PC-9 (cell line): ENCODE measurements around the gene MUC5AC. TPM values are rescaled to one million over a fixed set of nuclear protein-coding genes. Genes with fewer than 3 reads are reported as not detected.

Experiments
- BruUV-seq: library from RNA; stranded (reverse); fragments of 400-500 nt; replicated peaks from 2 replicates; lab custom pipeline; 2021; lab: Mats Ljungman, UMichigan
- CTCF ChIA-PET: fragments of 300-600 bp; sonication (Branson Sonifier 250); formaldehyde crosslinking; loops from one replicate; lab custom pipeline; 2022; ENCODE audit warnings: antibody characterized with exemption; lab: Charles Lee
- POLR2A ChIA-PET: fragments of 300-600 bp; sonication (Branson Sonifier 250); formaldehyde crosslinking; loops from one replicate; lab custom pipeline; 2022; ENCODE audit warnings: antibody characterized with exemption; ENCODE audit not compliant: unreplicated experiment; lab: Charles Lee
- DNase-seq, 2 experiments: peaks; one replicate each; pipeline versions ENCODE4 v3.0.0 to v3.0.0-alpha.2; 2015 to 2022; ENCODE audit warnings: mixed read lengths in 1 of 2
- H2AFZ ChIP-seq: fragments of 200-600 bp; sonication (generic); 2 replicates; pipeline ENCODE4 v1.8.1; 2017; ENCODE audit warnings: antibody characterized with exemption
- H3F3A ChIP-seq: fragments of 200-600 bp; sonication (generic); 2 replicates; pipeline ENCODE4 v1.8.1; 2017; ENCODE audit warnings: antibody characterized with exemption, mild to moderate bottlenecking, low read depth; ENCODE audit not compliant: insufficient read depth
- H3K27ac ChIP-seq: fragments of 200-600 bp; sonication (generic); 2 replicates; pipeline ENCODE4 v1.6.1; 2016; ENCODE audit warnings: mixed run types
- H3K27me3 ChIP-seq: fragments of 200-600 bp; sonication (generic); 2 replicates; pipeline ENCODE4 v1.6.1; 2016; ENCODE audit warnings: low read depth, mixed run types; ENCODE audit not compliant: insufficient read depth
- H3K36me3 ChIP-seq: fragments of 200-600 bp; sonication (generic); 2 replicates; pipeline ENCODE4 v1.6.1; 2016; ENCODE audit warnings: low read depth, mixed run types
- H3K4me1 ChIP-seq: fragments of 200-600 bp; sonication (generic); replicated peaks from 2 replicates; pipeline ENCODE4 v1.6.1; 2016; ENCODE audit warnings: mixed run types; ENCODE audit not compliant: insufficient read depth
- H3K4me2 ChIP-seq: fragments of 200-600 bp; sonication (generic); 2 replicates; pipeline ENCODE4 v1.6.1; 2017; ENCODE audit warnings: mixed run types
- H3K4me3 ChIP-seq: fragments of 200-600 bp; sonication (generic); 2 replicates; pipeline ENCODE4 v1.6.1; 2016; ENCODE audit warnings: mixed run types
- H3K79me2 ChIP-seq: fragments of 200-600 bp; sonication (generic); 2 replicates; pipeline ENCODE4 v1.6.1; 2017; ENCODE audit warnings: low read depth, mixed run types
- H3K9me2 ChIP-seq: fragments of 200-600 bp; sonication (generic); 2 replicates; pipeline ENCODE4 v1.8.1; 2017; ENCODE audit warnings: mild to moderate bottlenecking; ENCODE audit not compliant: insufficient read depth
- H3K9me3 ChIP-seq: fragments of 200-600 bp; sonication (generic); 2 replicates; pipeline ENCODE4 v1.8.1; 2016; ENCODE audit warnings: low read depth; ENCODE audit not compliant: insufficient read depth
- H4K20me1 ChIP-seq: fragments of 200-600 bp; sonication (generic); 2 replicates; pipeline ENCODE4 v1.8.1; 2017; ENCODE audit not compliant: insufficient read depth
- EZH2 ChIP-seq: fragments of 200-600 bp; sonication (generic); IDR thresholded peaks from 2 replicates; pipeline ENCODE4 v1.8.0; 2017; ENCODE audit warnings: antibody characterized with exemption, low read depth
- intact Hi-C: fragments of 100-400 bp; cut with micrococcal nuclease; formaldehyde crosslinking; loops from one replicate; pipeline ENCODE4 v1.10.0; 2022; ENCODE audit not compliant: unreplicated experiment
- total RNA-seq: library from RNA; stranded (reverse); gene quantifications from 2 replicates; pipeline ENCODE4 v1.2.3, GENCODE V29; 2021
- TF ChIP-seq, protein P1 (sequence below): fragments of 200-600 bp; sonication (generic); conservative IDR thresholded peaks from 2 replicates; pipeline ENCODE4 v1.6.1; 2017; ENCODE audit warnings: mixed run types, antibody characterized with exemption, mild to moderate bottlenecking, moderate library complexity

The MUC5AC gene
- total RNA-seq, 1 experiment from 2014 or later, result 0.09 TPM

DNA sequence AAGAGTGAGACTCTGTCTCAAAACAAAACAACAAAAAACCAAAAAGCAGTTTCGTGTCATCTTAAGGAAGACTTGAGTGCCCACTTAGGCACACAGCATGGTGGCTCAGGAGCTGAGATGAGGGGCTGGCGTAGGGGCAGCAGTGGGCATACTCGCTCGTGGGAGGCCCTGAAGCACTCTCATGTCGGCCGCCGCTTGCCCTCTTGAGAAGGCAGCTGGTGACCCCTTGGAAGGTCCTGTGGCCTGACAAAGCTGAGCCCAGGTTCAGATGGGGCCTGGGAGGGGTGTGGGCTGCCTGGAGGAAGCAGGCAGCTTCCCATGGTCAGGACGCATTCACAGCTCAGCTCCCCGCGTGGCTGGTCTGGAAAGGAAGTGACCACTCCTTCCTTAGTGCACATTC, 80.1 kb downstream of the MUC5AC start:
- no peak for TF ChIP-seq EZH2
- TF ChIP-seq, protein P1, sequence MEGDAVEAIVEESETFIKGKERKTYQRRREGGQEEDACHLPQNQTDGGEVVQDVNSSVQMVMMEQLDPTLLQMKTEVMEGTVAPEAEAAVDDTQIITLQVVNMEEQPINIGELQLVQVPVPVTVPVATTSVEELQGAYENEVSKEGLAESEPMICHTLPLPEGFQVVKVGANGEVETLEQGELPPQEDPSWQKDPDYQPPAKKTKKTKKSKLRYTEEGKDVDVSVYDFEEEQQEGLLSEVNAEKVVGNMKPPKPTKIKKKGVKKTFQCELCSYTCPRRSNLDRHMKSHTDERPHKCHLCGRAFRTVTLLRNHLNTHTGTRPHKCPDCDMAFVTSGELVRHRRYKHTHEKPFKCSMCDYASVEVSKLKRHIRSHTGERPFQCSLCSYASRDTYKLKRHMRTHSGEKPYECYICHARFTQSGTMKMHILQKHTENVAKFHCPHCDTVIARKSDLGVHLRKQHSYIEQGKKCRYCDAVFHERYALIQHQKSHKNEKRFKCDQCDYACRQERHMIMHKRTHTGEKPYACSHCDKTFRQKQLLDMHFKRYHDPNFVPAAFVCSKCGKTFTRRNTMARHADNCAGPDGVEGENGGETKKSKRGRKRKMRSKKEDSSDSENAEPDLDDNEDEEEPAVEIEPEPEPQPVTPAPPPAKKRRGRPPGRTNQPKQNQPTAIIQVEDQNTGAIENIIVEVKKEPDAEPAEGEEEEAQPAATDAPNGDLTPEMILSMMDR, result no peak
- no peaks in the 10 kb centered on the region for H3K27me3 ChIP-seq
- no peaks in the 10 kb centered on the region for H3K9me3 ChIP-seq
- no peaks in the 10 kb centered on the region for H4K20me1 ChIP-seq
- H3K4me1 ChIP-seq, result peaks cover 11% of the 10 kb centered on the region
- POLR2A ChIA-PET, result no interaction called here
- H3K9me2 ChIP-seq, result no peaks in the 10 kb centered on the region
- no peak overlapping the region for H2AFZ ChIP-seq
- no peaks in the 10 kb centered on the region for H3K79me2 ChIP-seq
- H3F3A ChIP-seq, result no peaks in the 10 kb centered on the region; the same call in 1 of the 2 replicates
- no peak overlapping the region for H3K27ac ChIP-seq
- no peak overlapping the region for H3K4me2 ChIP-seq
- no TSS peak for BruUV-seq
- no peak overlapping the region for H3K4me3 ChIP-seq
- intact Hi-C loops, result no loop called here
- no peak for DNase-seq
- H3K36me3 ChIP-seq, result no peaks in the 10 kb centered on the region
- CTCF ChIA-PET, result no interaction called here

DNA sequence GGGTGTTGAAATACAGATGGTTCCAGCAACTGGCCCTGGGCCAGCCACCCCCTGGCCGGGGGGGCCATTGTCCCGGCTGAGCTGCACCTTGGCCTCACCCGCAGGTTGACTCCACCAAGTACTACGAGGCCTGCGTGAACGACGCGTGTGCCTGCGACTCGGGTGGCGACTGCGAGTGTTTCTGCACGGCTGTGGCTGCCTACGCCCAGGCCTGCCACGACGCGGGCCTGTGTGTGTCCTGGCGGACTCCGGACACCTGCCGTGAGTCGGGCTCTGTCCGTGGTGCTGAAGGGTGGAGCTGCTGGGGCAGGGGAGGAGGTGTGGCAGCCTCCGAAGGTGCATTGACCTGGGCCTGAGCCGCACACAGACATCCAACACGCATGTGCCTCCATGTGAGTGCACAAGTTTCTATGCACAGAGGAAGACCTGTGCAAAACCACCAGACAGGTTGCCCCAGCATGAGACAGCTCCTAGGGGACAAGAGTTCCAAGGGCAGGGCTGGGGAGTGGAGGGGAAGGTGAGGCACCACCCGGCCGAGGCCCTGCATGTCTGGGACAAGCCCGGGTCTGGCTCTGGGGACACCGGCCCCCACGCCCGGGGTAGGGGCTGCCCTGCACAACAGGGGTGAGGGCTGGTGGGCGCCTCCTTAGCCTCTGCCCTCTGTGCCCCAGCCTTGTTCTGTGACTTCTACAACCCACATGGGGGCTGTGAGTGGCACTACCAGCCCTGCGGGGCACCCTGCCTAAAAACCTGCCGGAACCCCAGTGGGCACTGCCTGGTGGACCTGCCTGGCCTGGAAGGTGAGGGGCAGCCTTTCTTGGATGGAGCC, 81.2 kb downstream of the MUC5AC start:
- intact Hi-C loops, result no loop called here
- DNase-seq, result no peak
- BruUV-seq, result no TSS peak
- Histone ChIP-seq H3K4me2 (no peak overlapping the region), H3K79me2 (no peaks in the 10 kb centered on the region), H3K27ac (no peak overlapping the region), H3K4me1 (0 out of 2 replicates have a peak, but pooled peaks cover 4% of the 10 kb centered on the region), H4K20me1 (no peaks in the 10 kb centered on the region), H3K9me3 (no peaks in the 10 kb centered on the region), H3K36me3 (no peaks in the 10 kb centered on the region), H2AFZ (no peak overlapping the region), H3F3A (no peaks in the 10 kb centered on the region; the same call in 1 of the 2 replicates), H3K4me3 (no peak overlapping the region), H3K27me3 (no peaks in the 10 kb centered on the region), H3K9me2 (no peaks in the 10 kb centered on the region)
- TF ChIP-seq, protein P1, result no peak
- no peak for TF ChIP-seq EZH2
- CTCF ChIA-PET, result no interaction called here
- POLR2A ChIA-PET, result no interaction called here

DNA sequence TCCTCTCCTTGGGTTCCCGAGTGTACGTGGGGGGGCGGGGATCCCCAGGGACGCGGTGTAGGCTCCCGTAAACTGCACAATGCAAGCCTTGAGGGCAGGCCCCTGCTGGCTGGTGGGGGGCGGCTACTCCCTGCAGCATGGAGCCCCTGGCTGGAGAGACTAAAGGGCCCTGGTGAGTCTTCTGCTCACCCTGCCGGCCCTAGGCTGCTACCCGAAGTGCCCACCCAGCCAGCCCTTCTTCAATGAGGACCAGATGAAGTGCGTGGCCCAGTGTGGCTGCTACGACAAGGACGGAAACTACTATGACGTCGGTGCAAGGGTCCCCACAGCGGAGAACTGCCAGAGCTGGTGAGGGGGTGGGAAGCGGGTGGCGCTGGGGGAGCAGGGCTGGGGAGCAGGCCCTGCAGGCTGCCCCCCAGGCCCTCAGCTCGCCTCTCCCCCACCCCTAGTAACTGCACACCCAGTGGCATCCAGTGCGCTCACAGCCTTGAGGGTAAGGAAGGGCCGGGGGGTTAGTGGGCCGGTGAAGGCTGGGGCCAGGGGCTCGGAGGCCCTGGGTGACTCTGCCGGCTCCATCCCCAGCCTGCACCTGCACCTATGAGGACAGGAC, 81.9 kb downstream of the MUC5AC start:
- Histone ChIP-seq H3K9me2 (no peaks in the 10 kb centered on the region), H3K4me3 (no peak overlapping the region), H3K9me3 (no peaks in the 10 kb centered on the region), H4K20me1 (no peaks in the 10 kb centered on the region), H3K27me3 (no peaks in the 10 kb centered on the region), H3K79me2 (no peaks in the 10 kb centered on the region), H3K36me3 (no peaks in the 10 kb centered on the region), H3K4me2 (no peak overlapping the region), H3F3A (no peaks in the 10 kb centered on the region; the same call in 1 of the 2 replicates), H3K4me1 (0 out of 2 replicates have a peak, but pooled peaks cover 4% of the 10 kb centered on the region), H2AFZ (no peak overlapping the region), H3K27ac (no peak overlapping the region)
- POLR2A ChIA-PET, result no interaction called here
- no TSS peak for BruUV-seq
- TF ChIP-seq, protein P1, result no peak
- TF ChIP-seq EZH2, result no peak
- CTCF ChIA-PET, result no interaction called here
- intact Hi-C loops, result no loop called here
- DNase-seq, result no peak
